ENCODE results near the gene CMTM6. TPM values are rescaled to one million over a fixed set of nuclear protein-coding genes. Genes with fewer than 3 reads are reported as not detected.
A peak's percentile ranks its signal among the peaks of the same experiment; 100 is the strongest.

Gene CMTM6
- polyA plus RNA-seq, 4 donors = 7.3 to 55.7 (median 17.6) TPM

DNA sequence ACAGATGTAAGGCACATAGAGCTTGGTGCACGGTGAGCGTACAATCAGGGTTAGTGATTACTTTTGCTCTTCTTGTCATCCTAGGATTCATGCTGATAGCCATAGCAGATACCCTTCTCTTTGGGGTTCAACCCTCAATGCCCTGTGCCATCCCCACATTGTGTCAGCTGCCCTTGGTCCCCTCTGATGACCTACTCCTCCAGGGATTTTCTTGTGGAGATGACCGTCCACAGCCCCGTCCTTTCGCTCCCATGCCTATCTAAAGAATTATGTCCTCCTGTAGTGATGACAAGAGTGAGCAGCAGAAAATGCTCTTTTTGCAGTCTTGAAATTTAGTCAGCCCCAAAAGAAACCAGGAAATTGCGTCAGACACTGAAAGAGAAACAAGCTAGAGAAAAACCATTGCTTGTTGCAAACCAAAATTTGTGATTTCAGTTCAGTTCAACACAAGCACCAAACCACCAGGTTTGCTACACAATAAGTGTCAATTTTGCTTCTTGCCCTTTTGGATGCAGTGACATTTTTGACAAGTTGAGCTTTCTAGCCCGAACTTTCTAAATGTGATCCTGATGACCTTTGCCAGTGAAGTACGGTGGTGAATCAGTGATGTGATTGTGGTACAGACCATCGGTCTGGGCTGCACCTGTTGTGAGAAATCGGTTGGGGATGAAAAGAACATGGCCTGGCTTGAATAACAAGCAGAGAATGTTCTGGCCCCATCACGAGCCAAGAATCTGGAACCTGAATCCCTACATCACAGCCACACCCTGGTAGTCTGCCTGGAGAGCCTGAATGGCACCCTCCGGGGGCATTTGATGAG is 69.7 kb downstream of the CMTM6 start:
- H3K9me3 ChIP-seq (ENCODE audit: control insufficient read depth in 2 of 2, insufficient read depth in 1 of 2, low read depth in 1 of 2, low read length in 1 of 2) = no peaks in the 10 kb centered on the region
- H3K27me3 ChIP-seq (ENCODE audit: control insufficient read depth in 3 of 3, insufficient read depth in 3 of 3, low read length in 3 of 3) = no peaks in the 10 kb centered on the region
- peak overlapping the region in 2 of 3 donors; percentile 85 to 86 for H3K27ac ChIP-seq (ENCODE audit: low read depth in 1 of 3, low read length in 2 of 3)
- WGBS, 3 donors = 73 to 87% (median 76%) methylated on average over 12 of the region's 12 CpGs
- no peak overlapping the region for H3K4me3 ChIP-seq (ENCODE audit: low read depth in 1 of 3, low read length in 3 of 3)
- peaks cover 0 to 6% (median 0%) of the 10 kb centered on the region in 3 donors for H3K36me3 ChIP-seq (ENCODE audit: control insufficient read depth in 3 of 3, insufficient read depth in 2 of 3, low read depth in 1 of 3, low read length in 3 of 3)
- peak in 1 of 2 donors; percentile 49 for DNase-seq
- no peaks in the 10 kb centered on the region for H3K4me1 ChIP-seq (ENCODE audit: control insufficient read depth in 3 of 3, insufficient read depth in 2 of 3, low read depth in 1 of 3, low read length in 2 of 3)
- no peak for FAIRE-seq

DNA sequence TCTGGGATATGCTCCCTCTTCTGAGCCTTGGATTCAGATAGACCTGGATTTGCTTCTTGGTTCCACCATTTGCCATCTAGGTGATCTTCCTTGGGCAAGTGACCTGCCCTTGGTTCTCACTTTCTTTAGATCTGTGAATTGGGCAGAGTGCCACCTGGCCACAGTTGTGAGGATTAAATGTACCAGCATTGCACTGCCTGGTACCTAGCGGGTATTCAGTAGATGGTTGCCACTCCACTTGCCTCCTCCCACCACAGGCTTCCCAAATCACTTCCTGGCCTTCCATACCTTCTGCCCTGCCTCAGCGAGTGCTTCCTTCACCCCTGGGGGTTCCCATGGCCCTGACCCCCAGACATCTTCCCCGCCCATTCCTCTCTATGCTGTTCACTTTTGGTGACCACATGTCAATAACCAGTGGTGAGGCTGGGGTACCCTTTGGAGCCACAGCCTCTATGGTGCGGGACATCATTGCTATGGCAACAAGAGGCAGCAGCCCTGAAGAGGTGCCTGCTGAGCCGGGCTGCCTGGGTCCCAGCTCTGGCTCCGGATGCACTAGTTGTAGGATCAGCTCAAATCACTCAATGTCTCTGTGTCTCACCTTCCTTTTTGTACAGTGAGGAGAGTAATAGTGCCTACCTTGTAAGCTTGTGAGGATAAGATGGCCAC is 70.5 kb downstream of the CMTM6 start:
- H3K4me1 ChIP-seq (ENCODE audit: control insufficient read depth in 3 of 3, insufficient read depth in 2 of 3, low read depth in 1 of 3, low read length in 2 of 3) = no peaks in the 10 kb centered on the region
- H3K9me3 ChIP-seq (ENCODE audit: control insufficient read depth in 2 of 2, insufficient read depth in 1 of 2, low read depth in 1 of 2, low read length in 1 of 2) = no peaks in the 10 kb centered on the region
- H3K36me3 ChIP-seq (ENCODE audit: control insufficient read depth in 3 of 3, insufficient read depth in 2 of 3, low read depth in 1 of 3, low read length in 3 of 3) = peaks cover 0 to 6% (median 0%) of the 10 kb centered on the region in 3 donors
- no peak overlapping the region for H3K4me3 ChIP-seq (ENCODE audit: low read depth in 1 of 3, low read length in 3 of 3)
- DNase-seq (no peak), FAIRE-seq (no peak)
- WGBS, 3 donors = 83 to 92% (median 87%) methylated on average over 6 of the region's 6 CpGs
- H3K27me3 ChIP-seq (ENCODE audit: control insufficient read depth in 3 of 3, insufficient read depth in 3 of 3, low read length in 3 of 3) = no peaks in the 10 kb centered on the region
- peak overlapping the region in 2 of 3 donors; percentile 69 to 80 for H3K27ac ChIP-seq (ENCODE audit: low read depth in 1 of 3, low read length in 2 of 3)

DNA sequence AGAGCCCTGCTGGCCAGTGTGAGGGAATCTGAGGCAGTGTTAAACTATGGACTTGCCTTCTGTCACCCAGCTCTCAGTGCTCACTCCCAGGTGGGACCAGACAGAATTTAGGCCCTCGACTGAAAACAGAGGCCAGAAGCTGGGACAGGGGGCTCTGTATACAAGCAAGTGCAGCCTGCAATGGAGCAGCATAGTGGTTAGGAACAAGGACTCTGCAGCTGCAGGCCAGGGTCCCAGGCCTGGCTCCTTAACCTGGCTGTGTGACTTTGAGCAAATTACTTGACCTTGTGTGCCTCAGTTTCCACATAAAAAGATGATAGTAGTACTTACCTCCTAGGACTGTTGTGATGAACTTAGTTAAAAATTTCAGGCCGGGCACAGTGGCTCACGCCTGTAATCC is 71.2 kb downstream of the CMTM6 start:
- 92 to 96% (median 95%) methylated on average over 3 of the region's 3 CpGs for WGBS, 3 donors

More for the DNA sequence above, 71.2 kb downstream of the CMTM6 start:
- peaks cover 0 to 6% (median 0%) of the 10 kb centered on the region in 3 donors for H3K36me3 ChIP-seq (ENCODE audit: control insufficient read depth in 3 of 3, insufficient read depth in 2 of 3, low read depth in 1 of 3, low read length in 3 of 3)
- no peak for DNase-seq
- H3K27me3 ChIP-seq (ENCODE audit: control insufficient read depth in 3 of 3, insufficient read depth in 3 of 3, low read length in 3 of 3) = no peaks in the 10 kb centered on the region
- no peaks in the 10 kb centered on the region for H3K9me3 ChIP-seq (ENCODE audit: control insufficient read depth in 2 of 2, insufficient read depth in 1 of 2, low read depth in 1 of 2, low read length in 1 of 2)
- no peak for FAIRE-seq
- H3K4me3 ChIP-seq (ENCODE audit: low read depth in 1 of 3, low read length in 3 of 3) = no peak overlapping the region
- H3K4me1 ChIP-seq (ENCODE audit: control insufficient read depth in 3 of 3, insufficient read depth in 2 of 3, low read depth in 1 of 3, low read length in 2 of 3) = no peaks in the 10 kb centered on the region
- peak overlapping the region in 1 of 3 donors; percentile 21 for H3K27ac ChIP-seq (ENCODE audit: low read depth in 1 of 3, low read length in 2 of 3)

Other genes starting within 250 kb of the CMTM6 start
- 1 to 10 TPM; 2.0 to 8.2 (median 4.5) TPM for gene CMTM7, start 111.0 kb downstream of the CMTM6 start, polyA plus RNA-seq
- gene DYNC1LI1, start 68.0 kb upstream of the CMTM6 start, polyA plus RNA-seq = 10 to 100 TPM; 20.2 to 39.3 (median 26.4) TPM
- gene CNOT10, start 182.3 kb upstream of the CMTM6 start, polyA plus RNA-seq = 10 to 100 TPM; 12.7 to 35.0 (median 15.7) TPM

All from small intestine (tissue), 7 donors.